ENCODE data around the gene ZNF408. TPM values are rescaled to one million over a fixed set of nuclear protein-coding genes. Genes with fewer than 3 reads are reported as not detected.

ZNF408 gene
- 13.9 and 16.1 TPM in 2 replicates for total RNA-seq

DNA sequence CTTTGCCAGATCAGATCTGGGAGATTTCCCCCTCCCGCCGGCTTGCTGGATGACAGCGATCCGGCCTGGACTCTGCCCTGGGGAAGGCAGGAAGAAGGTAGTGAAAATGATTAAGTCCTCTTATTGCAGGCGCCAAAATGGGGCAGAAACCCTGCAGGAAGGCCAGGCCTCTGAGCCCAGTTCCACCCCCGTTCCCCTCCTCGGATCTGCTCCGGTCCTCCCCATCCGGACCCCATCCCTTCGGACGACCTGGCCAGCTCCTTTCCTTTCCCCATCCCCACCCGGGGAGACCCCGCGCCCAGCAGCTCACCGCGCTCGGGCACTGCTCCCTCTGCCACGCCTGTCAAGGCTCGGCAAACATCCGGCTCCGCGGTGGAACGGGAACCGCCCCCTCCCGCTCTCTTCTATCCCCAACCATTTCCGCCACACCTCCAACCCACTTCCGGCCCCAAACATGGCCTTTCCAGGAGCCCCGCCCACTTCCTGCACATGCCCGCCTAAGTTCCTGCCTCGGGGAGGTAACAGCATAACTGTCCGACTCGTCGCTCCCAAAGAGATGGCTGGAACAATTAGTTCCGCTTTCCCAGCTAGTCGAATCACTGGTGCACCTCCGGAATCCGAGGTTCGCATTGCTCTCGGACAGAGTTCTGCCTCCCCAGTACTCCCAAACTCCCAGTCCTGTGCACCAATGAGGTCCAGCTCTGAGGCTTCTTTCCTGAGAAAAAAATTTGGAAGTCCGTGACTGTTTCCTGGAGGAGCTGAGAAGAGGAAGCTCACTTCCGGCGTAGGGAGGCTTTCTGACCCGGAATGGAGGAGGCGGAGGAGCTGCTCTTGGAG, at the start of gene ZNF408, which contains the start of gene ARHGAP1:
ZNF408 (plus strand) TSS at position 791 of the 837 bp plus-strand sequence; CDS start at position 808, 17 bp downstream.
ARHGAP1 (minus strand) TSS at position 379 of the 837 bp plus-strand sequence. CDS start 4,512 bp downstream, outside the sequence.
- intact Hi-C loops (cut with micrococcal nuclease): loop anchor here (1.0 to 5.0 kb wide), 21 partner anchors 29 to 1067 kb away; partner anchors contain the start of genes ACP2, AMBRA1, ARFGAP2 and ATG13

DNA sequence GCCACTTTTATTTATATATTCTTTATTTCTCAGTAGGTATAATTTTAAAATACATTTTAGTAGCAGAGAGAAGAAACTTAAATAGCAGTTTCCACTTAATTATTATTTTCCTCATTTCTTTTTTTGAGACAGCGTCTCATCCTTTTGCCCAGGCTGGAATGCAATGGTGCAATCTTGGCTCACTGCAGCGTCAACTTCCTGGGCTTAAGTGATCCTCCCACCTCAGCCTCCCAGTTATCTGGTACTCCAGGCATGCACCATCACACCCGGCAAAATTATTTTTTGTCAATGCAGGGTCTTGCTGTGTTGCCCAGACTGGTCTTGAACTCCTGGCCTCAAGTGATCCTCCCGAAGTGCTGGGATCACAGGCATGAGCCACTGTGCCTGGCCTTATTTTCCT, 45.2 kb upstream of the ZNF408 start:
- intact Hi-C loops (cut with micrococcal nuclease): no loop called here

DNA sequence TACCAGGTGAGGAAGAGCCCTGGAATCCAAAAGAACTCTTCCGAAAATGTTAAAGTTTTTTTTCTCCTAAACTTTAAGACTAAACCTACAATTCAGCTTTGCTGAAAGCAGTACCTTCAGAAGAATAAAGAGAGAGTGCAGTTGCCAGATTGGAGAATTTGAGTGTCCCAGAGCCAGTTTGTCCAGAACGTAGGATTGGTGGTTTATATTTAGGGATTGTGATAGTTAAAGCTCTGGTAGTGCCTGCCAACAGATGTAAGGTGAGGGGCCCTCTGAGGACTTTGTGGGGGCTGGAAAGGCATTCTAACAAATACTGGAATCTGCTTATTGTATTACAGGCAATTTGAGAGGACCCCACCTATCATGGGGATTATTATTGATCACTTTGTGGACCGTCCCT, 43.6 kb upstream of the ZNF408 start:
- intact Hi-C loops (cut with micrococcal nuclease): no loop called here

DNA sequence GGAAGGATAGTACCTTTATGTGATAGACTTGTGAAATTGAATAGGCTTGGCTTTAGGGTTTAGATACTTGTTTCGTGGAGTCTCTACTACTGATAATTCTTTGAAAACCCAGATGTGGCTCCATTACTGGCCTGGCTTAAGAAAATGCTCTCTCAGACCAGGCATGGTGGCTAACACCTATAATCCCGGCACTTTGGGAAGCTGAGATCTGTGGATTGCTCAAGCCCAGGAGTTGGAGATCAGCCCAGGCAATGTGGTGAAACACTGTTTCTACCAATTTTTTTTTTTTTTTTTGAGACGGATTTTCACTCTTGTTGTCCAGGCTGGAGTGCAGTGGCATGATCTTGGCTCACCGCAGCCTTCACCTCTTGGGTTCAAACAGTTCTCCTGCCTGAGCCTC, 42.6 kb upstream of the ZNF408 start:
- intact Hi-C loops (cut with micrococcal nuclease): no loop called here

DNA sequence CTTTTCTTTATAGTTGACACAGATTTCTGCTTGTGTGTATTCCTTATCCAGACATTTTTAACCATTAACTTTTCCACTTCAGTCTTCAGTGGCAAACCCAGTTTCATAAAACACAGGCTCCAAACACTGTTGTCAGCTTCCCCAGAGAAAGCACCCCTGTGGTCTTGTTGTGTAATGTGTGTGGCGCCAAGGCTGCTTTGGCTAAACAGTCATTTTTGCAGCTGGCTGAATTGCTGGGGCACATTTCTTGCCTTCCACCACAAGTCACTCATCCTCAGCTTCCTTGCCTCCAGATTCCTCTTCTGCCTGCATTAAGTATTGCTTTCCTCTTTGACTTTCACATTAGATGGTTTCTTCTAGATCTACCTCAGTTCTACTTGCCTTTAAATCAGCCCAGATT, 40.9 kb upstream of the ZNF408 start:
- intact Hi-C loops (cut with micrococcal nuclease): no loop called here

DNA sequence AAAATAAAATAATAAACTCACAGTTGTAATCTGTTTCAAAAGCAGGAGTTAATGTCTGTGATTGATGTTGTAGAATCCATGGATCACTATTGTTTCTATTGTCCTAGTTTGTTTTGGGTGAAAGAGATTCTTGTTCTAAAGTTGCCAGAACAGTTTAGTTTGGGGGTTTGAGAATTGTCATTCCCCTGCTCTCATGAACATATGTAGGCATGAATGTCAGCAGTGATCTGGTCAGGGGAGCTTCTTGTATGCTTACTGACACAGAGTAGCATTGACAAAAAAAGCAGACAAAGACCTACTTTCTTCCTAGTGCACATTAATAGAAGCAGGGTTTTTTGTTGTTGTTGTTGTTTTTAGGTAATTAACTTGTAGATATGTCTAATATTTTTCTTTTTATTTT, 39.0 kb upstream of the ZNF408 start:
- intact Hi-C loops (cut with micrococcal nuclease): no loop called here

DNA sequence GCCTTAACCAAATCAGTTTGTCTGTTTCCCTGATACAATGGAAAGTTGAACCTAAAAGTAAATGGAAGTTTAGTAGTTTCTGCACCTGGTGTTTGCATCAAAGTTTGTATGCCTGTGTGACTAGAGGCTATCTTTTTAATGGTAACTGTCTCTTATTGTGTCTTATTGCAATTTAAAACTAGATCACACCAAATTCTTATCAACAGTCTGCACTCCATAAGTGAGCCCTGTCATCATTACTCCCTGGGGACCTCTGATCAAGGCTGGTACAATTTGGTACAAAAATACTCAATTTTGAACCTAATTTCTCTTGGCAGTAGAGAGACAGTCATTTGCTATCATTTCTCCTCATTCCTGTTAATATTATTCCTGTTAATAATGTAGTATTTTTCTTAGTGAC, 38.5 kb upstream of the ZNF408 start:
- intact Hi-C loops (cut with micrococcal nuclease): no loop called here

DNA sequence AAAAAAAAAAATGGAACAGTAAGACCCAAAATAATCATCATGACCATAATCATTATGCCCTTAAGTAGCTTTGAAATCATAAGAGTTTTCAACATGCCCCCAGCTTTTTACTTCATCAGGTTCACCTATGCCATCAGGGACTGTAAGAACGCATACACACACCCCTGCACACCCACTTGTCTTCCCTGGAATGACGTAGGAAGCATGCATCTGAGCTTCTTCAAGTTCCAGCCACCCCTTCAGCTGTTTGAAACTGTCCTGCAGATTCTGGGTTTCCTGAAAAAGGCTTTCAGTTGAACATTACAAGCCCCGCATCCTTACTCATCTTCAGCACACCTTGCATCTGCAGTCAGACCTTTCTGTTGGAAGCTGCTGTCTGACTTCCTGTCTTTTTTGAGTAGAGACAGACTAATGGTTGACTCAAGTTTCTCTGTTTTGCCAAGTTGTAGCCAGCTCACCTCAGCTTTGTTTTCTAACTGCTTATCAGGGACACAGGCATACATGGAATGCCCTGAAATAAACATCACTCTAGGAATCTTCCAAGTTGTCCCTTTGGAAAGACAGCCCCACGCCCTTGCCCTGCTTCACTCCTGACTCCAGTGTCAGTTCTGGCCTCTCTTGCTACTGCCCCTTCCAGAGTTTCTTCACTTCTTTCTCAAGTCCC, 37.4 kb upstream of the ZNF408 start:
- intact Hi-C loops (cut with micrococcal nuclease): no loop called here

DNA sequence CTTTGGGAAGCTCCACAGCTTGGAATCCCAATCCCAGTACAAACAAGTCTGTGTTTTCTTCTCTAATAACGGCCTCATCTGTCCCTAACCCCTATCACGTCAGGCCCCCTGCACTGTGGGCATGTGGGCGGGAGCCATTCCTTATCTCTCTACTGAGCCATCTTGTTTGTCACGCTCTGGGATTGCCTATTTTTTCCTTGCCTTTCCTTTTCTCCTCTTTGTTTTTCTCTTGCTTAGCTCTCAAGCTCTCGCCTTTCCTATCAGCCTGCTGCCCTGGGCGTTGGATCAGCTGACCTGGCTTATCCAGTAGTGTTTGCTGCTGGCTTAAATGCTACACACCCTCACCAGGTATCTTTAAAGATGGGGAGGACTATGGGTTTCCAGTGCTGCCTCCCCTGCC, 36.2 kb upstream of the ZNF408 start:
- intact Hi-C loops (cut with micrococcal nuclease): no loop called here

DNA sequence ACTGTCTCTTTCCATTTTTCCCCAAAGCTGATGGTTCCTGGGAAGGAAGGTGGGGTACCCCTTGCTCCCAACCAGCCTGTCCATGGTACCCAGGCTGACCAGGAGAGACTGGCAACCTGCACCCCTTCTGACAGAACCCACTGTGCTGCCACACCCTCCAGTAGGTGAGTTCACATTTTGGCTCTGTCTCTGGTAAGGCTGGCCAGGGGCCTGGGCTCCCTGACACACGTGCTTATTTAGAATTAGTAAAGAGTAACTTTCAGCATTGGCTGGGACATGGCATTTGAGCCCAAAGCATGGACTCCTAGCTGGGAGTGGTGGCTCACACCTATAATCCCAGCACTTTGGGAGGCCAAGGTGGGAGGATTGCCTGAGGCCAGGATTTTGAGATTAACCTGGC, 35.5 kb upstream of the ZNF408 start:
- intact Hi-C loops (cut with micrococcal nuclease): no loop called here

DNA sequence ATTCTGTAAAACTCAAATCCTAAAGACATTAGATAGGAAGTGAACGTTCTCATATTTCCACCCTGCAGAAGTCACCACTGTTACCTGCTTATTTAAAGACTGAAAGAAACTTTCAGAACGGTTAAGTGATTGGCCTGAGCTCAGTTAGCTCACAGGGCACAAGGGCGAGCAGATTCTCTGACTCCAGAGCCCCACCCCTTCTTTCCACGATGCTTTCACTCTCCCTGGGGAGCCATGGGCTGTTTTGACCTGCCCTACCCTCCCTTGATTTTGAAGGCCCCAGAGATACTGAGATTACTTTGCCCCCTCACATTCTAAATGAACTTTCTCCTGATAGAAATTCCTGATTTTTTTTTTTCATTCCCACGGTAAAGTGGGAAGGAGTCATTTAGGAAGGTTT, 34.3 kb upstream of the ZNF408 start:
- intact Hi-C loops (cut with micrococcal nuclease): no loop called here

DNA sequence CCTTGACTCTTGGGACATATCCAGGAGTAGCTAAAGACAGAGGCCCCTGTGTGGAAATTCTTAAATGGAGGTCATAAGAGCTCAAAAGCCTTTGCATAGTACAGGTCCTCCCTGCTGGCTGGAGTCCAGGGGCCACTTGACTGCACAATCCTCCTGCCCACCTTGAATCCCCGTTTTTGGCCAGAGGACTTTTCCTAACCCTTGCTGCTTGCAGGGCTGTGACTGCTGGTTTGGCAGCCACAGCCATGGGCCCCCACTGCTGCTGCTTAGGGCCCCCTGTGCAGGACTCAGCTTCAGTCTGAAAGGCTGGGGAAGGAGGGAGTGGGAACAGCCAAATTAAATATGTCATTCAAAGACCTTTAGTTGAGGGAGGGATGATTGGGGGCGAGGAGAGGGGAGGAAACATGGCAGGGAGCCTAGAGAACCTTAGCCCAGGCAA, 33.8 kb upstream of the ZNF408 start:
- intact Hi-C loops (cut with micrococcal nuclease): no loop called here

DNA sequence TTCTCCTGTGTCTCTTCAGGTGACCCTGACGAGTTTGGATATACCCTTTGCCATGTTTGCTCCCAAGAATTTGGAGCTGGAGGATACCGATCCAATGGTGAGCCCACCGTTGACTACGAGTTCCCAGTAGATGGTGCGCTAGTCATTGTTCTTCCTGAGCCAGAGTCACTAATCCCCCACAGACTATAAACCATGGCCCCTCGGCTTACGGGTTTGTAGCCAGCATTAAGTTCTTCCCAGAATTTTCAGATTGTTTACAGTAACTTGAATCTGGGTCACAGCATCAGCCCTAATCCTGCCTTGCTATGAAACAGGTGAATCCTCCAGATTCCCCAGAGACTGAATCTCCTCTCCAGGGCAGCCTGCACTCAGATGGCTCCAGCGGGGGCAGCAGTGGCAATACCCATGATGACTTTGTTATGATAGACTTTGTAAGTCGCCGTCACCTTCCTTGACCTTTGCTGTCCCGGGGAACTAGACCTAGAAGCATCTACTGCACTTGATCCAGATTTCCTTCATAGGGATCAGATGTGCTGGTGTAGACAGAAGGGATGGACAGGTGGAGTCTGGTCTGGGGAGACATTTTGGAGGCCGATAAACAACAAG, 32.2 kb upstream of the ZNF408 start:
- intact Hi-C loops (cut with micrococcal nuclease): no loop called here

DNA sequence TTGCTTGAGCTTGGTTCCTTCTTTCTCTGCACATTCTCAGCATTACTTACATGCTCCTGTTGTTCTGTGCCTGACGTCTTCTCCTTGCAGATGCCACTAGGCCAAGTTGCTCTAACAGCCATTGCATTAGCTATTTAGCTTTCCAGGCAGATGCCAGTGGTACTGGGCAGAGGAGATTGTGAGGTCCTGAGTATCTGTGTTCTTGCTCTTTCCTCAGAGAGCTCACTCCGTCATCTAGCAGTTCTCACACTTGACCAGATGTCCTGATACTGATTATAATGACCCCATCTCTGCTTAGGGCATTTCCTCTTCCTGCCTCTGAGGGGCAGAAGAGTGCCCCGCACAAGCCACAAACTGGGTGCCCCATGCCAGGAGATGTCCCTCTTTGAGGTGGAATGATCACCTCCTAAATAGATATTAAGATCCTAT, 31.1 kb upstream of the ZNF408 start:
- intact Hi-C loops (cut with micrococcal nuclease): loop anchor here (10.0 kb wide), 1 partner anchor 285 kb away; the partner anchor contains the start of gene MDK

DNA sequence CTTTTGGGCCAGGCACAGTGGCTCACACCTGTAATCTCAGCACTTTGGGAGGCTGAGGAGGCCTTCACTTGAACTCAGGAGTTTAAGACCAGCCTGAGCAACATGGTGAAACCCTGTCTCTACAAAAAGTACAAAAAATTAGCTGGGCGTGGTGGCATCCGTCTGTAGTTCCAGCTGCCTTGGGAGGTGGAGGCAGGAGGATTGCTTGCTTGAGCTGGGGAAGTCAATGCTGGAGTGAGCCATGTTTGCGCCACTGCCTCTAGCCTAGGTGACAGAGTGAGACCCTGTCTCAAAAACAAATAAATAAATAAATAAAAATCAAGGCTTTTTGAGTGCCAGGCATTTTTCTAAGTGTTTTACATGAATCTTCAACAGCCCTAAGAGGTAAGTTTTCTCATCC, 30.3 kb upstream of the ZNF408 start:
- intact Hi-C loops (cut with micrococcal nuclease): loop anchor here (10.0 kb wide), 1 partner anchor 286 kb away; the partner anchor contains the start of gene MDK

DNA sequence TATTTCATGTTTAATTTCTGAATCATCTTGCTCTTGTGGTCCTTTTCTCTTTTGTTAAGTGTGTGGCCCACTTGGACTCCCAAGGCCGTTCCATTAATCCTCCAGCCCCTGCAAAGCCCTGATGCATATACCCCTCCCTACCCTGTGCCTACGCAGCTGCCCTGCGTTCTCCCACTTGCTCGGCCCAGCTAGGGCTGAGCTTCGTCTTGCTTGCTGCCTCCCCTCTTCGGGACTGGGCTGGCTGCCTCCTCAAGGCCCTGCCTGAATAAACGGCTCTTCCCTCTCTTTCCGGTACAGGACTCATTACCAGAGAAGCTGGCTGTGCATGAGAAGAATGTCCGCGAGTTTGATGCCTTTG, 28.9 kb upstream of the ZNF408 start:
- intact Hi-C loops (cut with micrococcal nuclease): loop anchor here (1.0 to 10.0 kb wide), 4 partner anchors 28 to 320 kb away; partner anchors contain the start of genes ARHGAP1, ATG13, HARBI1 and MDK

DNA sequence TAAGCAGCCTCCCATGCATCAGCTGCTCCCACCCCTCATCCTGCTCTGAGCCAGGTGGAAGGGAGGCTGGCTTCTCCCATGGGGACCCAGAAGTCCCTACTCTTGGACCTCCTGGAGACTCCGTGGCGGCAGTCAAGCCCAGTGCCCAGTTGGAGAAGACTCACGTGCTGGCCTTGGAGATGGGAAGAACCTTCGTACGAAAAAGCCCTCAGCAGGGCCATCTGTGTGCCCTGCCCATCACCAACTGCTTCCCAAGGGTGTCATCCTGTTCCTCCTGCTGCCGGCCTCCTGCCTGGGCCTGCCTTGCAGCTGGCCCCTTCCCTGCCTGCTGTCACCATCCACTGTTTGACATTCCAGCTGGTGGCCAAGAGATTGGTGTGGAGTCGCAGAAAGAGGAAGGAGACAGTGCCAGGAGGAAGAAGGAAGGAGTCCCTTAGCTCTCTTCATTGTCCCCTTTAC, 28.4 kb upstream of the ZNF408 start:
- intact Hi-C loops (cut with micrococcal nuclease): loop anchor here (10.0 kb wide), 1 partner anchor 288 kb away; the partner anchor contains the start of gene MDK

DNA sequence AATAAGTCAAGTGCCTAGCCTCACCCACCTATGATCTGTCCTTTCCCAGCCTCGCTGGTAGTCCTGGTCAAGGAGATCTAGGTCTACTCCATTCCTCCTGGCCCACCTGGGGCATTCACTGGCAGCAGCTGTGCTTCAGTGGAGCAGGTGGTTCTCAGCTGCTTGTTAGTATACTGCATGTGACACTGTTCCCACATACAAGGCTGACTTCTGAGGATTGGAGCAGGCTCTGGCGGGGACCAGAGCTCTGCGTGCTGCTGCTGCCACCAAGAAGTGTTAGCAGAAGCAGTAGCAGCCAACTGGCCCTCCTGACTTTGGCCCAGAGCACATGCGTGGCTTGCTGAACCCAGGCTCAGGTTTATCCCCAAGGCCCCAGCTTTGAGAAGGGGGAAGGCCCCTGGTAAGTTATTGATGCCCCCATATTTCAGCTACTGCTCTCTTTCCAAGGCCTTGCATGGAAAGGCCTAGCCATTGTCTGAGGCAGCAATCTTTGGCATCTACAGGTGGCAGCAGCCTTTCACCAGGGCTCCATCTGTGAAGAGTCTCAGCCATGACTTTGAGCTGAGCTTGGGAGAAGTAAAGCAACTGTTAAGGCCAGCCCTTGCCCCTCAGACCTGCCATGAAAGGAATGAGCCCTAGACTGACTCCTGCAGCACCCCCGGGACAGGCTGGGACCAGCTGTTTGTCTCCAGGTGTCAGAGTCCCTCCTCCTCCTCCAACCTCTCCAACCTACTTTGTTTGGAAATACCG, 26.9 kb upstream of the ZNF408 start:
- intact Hi-C loops (cut with micrococcal nuclease): loop anchor here (10.0 kb wide), 1 partner anchor 289 kb away; the partner anchor contains the start of gene MDK

DNA sequence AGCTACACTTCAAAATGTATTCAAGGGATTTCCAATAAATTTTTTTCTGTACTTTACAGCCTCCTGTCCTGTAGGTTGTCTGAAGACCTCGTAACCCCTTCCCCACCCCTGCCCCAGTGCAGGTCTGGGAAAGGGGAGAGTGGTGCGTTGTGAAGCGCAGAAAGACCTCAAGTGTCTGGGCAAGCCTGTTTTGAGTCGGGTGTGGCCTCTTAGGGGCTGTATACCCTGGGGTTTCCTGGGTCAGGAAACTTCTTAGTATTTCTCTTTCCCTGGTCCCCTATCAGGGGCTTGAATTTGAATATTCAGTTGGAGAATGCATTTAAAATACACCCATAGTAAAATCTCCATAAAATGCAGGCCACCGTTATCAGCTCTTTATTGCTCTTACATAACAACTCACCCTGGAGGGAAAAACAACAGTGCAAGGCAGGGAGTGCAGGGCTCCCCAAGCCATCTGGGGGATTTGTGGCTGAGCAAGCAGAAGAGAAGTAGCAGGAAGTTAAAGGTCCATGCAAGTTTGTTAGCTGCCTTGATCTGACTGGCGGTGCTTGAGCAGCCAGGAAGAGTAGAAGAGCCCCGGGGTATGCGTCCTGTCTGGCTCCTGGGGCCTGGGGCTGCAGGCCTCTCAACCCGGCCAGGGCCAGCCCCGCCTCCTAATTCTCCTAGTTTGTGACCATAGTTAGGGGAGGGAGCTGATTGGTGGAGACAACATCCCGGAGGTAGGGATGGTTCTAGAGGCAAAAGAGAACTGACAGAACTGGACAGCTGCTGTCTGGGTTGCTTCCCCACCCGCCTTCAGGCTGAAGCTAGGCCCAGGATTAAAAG, 26.2 kb upstream of the ZNF408 start:
- intact Hi-C loops (cut with micrococcal nuclease): loop anchor here (10.0 kb wide), 1 partner anchor 290 kb away; the partner anchor contains the start of gene MDK
